ENCODE data around the gene ITPR3.

ITPR3 gene

DNA sequence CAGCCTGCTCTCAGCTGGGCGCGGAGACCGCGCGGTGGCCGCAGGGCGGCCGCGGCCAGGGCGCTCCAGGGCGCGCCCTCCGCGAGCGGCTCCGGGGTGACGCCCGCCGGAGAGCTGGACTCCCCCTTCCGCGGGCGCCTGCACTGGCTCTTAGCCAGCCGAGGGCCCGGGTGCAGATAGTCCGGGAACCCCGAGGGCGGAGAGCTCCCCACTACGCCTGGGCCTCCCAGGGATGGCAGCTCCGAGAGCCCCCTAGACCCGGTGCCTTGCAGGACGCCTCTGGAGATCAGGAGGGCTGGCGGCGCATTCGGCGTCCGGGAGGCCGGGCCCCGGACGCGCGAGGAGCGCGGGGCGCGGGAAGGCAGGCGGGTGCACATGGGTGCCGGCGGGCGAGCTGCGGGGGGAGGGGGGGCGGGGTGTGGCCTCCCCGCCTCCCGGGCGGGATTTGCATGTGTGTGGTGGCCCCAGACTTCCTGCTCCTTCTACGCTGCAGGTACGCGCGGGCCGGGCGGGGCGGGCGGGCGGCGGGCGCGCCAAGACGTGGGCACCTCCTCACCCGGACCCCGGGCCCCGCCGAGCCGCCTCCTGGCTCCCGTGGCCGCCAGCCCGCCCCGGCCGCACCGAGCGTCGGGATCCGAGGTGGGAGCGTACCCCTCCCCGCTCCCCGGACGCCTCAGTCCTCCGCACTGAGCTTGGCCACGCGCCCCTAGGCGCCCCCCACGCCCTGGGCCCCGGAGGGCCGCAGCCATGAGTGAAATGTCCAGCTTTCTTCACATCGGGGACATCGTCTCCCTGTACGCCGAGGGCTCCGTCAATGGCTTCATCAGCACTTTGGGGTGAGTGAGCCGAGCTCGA, at the start of gene ITPR3:
Gene ITPR3, plus strand, starts transcription at position 467 of the 855 bp plus-strand sequence. Its CDS starts 281 bp downstream, at position 748.
- DNase-seq (ENCODE audit: low read depth): no peak

- no peak for DNase-seq (ENCODE audit: low read depth)
These were observed 49.3 kb upstream of the ITPR3 start for GRCh38 chr6:33571637-33572316.

DNA sequence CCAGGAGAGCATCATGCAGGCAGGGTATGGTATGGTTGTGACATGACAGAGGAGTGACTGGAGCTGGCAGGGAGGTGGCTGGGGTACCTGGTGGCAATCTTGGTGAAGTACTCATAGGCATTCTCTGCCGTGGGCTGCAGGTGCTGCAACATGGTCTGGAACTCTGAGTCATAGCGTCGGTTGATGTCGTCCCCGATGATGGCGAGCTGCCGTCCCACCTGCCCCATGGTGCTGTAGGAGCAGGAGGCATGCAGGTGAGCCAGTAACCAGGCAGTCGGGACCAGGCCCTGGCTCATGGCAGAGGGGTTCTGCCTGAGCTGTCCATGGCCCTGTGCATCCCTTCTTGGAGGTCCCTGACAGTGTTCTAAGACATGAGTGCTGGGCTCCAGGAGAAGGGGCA, 45.9 kb upstream of the ITPR3 start:
- no peak for DNase-seq (ENCODE audit: low read depth)

- DNase-seq (ENCODE audit: low read depth): no peak
These were observed 44.5 kb upstream of the ITPR3 start for GRCh38 chr6:33576668-33577067.

DNA sequence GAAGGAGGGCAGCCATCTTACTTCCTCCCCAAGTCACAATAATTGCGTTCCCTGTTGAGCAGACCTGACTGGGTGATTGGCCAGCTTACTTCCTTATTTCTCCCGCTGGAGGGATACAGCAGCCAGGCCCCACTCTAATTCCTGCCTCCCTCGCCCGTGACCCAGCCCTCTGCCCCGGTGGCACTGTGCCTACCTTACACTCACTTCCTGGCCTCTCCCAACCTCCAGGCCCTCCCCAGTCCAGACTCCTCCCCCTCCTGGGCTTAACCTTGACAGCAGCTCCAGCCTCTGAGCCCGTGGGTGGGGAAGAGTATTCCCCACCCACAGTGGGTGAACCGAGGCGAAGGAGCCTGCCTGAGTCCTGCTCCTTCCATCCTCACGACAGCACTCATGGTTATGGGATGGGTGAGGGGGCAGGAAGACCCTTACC, 44.0 kb upstream of the ITPR3 start:
- no peak for DNase-seq (ENCODE audit: low read depth)

- no peak for DNase-seq (ENCODE audit: low read depth)
These were observed 43.4 kb upstream of the ITPR3 start for GRCh38 chr6:33577718-33578117.

DNA sequence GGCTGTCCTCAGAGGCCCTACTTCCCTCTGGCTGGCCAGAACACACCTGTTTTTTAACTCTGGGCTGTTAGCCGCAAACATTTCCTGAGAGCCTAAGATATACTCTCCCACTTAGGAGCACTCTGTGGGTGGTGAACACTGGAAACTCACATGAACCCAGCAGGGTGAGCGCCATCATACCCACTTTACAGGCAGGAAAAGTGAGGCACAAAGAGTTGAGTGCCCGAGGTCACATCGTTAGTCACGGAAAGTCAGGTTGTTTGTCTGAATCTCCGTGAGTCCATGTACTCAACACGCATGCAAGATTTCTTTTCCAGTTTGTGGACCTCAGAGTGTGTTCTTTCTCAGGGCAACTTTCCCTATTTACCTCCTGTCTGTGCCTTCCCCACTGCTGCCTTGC, 43.0 kb upstream of the ITPR3 start:
- no peak for DNase-seq (ENCODE audit: low read depth)

GRCh38 chr6:33578588-33579011, 42.5 kb upstream of the ITPR3 start:
- no peak for DNase-seq (ENCODE audit: low read depth)

DNA sequence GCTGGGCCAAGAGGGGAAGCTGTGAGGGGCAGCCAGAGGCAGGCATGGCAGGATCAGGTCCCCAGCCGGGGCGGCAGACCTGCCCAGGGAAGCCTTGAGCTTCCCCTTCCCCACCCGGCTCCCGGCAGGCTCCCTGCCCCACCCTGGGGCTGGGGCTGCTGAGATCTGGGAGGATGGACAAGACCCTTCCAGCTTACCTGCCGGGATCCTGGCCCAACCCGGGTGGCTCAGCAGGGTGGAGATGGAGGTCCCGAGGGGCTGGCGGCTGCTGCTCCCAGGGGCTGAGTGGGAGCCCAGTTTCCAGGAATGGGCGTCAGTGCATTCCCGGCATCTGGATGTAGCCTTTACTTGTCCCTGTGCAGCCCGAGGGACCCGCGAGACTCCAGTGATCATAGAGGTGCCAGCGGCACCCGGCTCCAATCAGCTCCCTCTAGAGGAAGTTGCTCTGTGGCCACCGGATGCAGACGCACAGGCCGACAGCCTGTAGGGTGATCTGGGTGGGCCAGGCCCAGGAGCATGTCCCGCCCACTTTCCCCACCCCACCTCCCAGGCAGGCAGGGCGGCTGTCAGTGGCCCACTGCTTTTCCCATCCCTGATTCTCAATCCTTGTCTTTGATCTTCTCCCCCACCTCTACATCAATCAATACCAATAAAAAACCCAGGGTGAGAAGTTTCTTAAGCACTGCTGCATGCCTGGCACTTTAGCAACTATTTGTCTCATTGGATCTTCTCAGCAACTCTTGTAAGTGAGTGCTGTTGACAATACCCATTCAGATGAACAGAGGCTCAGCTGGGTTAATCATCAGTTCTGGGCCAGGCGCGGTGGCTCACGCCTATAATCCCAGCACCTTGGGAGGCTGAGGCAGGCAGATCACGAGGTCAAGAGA, 41.1 kb upstream of the ITPR3 start, which contains the start of gene BAK1:
Gene BAK1, minus strand, starts transcription at position 449 of the 887 bp plus-strand sequence. CDS start 2,672 bp downstream, outside the sequence.
- peak; percentile 73 for DNase-seq (ENCODE audit: low read depth)

- DNase-seq (ENCODE audit: low read depth): no peak
These were observed 39.9 kb upstream of the ITPR3 start for GRCh38 chr6:33581186-33581585.

- no peak for DNase-seq (ENCODE audit: low read depth)
These were observed 37.4 kb upstream of the ITPR3 start for GRCh38 chr6:33583591-33584155.

DNA sequence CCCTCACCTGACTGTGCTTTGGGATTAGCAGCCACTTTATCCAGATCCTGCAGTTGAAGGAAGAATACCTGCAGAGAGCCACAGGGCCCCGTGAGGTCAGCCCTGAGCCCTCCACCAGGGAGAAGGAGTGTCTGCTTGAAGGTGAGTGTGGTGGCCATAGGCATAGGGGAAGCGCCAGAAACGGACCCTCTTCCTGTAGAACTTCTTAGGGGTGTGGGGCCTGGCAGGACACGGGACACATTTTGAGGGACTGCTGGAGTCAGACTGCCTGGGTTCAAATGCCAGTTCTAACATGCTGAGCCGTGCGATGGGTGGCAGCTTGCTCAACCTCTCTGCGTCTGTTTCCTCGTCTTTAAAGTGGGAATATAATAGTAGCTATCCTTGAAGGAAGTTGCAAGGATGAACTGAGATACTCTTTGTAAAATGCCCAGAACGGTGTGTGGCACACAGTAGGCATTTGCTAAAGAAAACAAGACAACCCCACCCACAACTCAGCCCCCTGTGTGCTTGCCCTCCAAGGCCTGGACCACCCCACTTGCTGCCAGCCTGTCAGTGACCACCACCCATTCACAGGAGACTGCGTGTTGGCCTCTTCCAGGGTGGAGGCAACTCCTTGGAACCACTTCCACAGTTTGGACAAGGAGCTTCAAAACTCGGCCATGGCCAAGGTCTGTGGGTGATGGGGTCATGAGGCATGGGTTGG, 36.3 kb upstream of the ITPR3 start:
- no peak for DNase-seq (ENCODE audit: low read depth)

DNA sequence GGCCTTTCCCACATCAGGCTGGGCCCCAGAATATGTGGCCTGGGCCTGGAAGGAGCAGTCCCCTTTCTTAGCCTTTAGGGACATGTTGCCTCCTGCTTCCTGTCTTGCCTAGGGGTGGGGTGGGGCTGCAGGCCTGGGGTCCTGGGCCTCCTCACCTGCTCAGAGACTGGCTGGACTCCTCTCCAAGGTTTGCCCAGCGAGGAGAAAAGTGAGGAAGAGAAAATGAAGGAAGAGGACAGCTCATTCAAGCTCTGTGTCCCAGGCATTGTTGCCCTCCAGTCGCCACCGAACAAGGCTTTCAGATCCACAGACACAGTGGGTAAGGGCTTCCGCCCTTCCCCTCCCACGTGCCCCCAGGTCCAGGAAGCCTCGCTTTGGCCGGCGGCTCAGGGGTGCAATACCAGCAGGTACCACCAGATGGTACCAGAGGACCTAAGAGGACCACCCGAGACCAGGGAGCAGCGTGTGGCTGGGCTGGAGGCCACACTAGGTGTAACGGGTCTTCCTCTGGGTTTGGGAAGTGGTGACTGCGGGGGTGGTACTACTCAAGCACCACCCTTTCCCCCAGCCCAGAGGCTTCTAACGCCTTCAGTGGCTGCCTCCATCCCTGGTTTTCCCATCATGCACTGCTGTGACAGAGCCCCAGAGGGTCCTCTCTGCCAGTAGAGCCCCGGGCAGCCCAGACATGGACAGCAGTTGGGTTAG, 35.6 kb upstream of the ITPR3 start:
- no peak for DNase-seq (ENCODE audit: low read depth)

- no peak for DNase-seq (ENCODE audit: low read depth)
These were observed 34.9 kb upstream of the ITPR3 start for GRCh38 chr6:33586108-33586640.

DNA sequence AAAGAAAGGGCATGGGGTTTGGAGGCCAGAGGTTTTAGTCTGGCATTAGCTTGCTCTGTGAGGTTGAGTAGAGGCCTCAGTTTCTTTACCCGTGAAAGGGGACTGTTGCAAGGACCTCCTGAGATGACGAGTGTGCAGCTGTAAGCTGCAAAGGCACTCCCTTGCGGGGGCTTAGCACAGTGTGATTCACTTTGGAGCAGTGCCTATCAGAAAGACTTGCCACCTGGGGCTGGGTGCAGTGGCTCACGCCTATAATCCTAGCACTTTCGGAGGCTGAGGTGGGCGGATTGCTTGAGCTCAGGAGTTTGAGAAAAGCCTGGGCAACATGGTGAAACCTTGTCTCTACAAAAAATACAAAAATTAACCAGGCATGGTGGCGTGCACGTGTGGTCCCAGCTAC, 33.6 kb upstream of the ITPR3 start:
- DNase-seq (ENCODE audit: low read depth): no peak

DNA sequence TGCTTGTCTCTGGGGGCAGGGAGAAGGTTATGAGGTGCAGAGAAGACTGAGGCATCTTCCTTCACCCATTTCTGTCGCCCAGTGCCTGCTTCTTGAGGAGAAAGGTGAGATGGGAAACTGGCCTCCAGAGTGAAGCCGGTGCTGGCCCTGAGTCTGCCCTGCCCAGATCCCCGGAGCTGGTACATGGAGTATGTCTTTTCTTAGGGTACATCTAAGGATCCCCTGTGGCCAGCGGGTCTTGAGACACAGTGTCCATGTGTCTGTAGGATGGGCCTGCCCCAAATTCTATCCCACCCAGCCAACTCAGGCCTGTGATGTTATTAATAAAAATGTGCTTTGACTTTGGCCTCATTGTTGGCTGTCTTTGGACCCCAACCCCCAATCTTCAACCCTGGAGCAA, 32.2 kb upstream of the ITPR3 start:
- DNase-seq (ENCODE audit: low read depth): no peak

- DNase-seq (ENCODE audit: low read depth): no peak
These were observed 31.8 kb upstream of the ITPR3 start for GRCh38 chr6:33589392-33589730.

DNA sequence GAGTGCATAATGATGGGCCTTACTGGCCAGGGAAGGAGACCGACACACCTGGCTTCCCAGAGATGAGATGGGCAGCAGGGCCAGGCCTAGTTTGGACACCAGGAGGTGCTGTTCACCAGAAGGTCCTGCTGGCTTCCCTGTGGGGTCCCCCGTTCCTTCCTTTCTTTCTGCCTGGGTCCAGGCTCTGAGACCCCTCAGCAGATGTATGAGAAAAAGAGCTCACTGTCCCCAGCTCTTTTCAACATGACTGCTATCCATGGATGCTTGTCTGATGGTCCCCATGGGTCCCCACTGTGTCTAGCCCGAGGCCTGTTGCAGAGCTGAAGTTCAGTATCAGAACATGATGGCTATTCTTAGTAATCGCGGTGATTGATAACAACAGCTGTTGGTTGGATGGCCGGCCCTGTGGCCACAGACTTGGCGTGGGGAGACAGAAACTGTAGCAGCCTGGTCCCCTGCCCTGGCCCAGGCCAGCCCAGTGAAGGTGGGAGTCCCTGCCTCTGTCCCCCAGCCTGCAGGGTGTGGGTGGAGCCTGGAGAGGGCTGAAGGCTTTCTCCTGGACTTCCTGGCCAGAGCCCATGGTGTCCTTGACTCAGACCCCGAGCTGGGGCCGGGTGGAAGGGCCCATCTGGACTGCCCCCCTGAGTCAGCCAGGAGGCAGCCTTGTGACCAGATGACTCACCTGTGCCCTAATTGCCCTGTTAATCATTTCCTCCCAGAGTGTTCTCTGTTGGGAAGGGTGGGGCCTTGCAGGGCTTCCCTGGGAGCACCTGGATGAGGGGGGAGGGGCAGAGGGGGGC, 31.2 kb upstream of the ITPR3 start:
- peak; percentile 79 for DNase-seq (ENCODE audit: low read depth)

DNA sequence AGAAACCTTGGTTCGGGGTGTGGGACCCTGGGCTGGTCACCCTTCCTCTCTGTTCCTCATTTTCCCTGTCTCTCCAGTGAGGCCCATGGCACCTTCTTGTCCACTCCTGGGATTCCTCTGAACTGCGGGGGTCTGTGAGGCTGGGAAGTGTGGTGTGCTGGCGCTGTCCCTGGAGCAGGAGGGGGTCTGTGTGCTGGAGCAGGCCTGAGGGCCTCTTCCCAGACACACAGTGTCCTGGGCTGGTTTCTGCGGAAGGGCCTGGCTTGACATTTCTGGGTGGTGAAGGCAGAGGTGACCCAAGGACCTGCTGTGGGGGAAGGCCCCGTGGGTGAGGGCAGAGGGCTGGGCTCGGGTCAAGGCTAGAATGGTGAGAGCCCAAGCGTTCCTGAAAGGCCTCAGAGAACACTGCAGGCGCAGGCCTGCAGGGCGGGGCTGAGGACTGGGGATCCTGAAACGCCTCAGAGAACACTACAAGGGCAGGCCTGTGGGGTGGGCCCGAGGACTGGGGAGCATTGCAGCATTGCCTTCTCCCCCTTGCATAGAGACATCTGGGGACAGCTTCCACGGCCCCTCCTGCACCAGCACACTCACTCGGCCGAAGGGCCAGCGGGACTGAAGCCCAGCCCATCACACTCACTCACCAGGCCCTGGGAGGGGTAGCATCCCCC, 30.5 kb upstream of the ITPR3 start:
- DNase-seq (ENCODE audit: low read depth): no peak
